ENCODE measurements around the gene HTR3B.
A peak's percentile ranks its signal among the peaks of the same experiment; 100 is the strongest.
"Not testable (repeated sequence)": the region's sequence is repeated elsewhere in the genome, so short reads cannot be mapped to it uniquely, and the experiment has no call there.

HTR3B gene

DNA sequence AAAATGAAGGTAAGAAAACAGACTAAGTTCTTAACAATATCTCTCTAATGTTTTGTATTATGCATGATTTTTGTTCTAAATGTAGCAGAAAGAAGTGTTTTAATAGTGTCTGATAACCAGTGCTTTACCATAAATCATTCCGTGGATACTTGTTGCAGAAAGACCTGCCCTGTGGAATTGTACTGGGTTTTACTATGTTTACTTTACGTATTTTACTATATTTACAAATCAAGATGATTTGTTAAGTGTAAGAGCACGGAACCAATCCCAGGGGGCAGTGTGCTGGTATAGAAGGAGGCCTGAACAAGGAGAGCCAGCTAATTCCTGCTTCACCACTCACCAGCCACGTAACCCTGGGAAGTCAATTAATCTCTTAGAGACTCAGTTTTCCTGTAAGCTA lies 1.4 kb downstream of the HTR3B start:
- Histone ChIP-seq H3K27me3 (replicated peaks; ENCODE audit: control insufficient read depth, insufficient read depth, low read length) (no peaks in the 10 kb centered on the region; the same call in 1 of the 2 replicates), H3K4me3 (replicated peaks; ENCODE audit: low read depth, low read length) (no peak overlapping the region), H3K36me3 (ENCODE audit: control insufficient read depth, insufficient read depth, low read length) (no peaks in the 10 kb centered on the region)
- TF ChIP-seq, protein P1, sequence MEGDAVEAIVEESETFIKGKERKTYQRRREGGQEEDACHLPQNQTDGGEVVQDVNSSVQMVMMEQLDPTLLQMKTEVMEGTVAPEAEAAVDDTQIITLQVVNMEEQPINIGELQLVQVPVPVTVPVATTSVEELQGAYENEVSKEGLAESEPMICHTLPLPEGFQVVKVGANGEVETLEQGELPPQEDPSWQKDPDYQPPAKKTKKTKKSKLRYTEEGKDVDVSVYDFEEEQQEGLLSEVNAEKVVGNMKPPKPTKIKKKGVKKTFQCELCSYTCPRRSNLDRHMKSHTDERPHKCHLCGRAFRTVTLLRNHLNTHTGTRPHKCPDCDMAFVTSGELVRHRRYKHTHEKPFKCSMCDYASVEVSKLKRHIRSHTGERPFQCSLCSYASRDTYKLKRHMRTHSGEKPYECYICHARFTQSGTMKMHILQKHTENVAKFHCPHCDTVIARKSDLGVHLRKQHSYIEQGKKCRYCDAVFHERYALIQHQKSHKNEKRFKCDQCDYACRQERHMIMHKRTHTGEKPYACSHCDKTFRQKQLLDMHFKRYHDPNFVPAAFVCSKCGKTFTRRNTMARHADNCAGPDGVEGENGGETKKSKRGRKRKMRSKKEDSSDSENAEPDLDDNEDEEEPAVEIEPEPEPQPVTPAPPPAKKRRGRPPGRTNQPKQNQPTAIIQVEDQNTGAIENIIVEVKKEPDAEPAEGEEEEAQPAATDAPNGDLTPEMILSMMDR (IDR thresholded peaks at IDR 0.05; ENCODE audit: insufficient read depth, low read length, poor library complexity, severe bottlenecking), result peak; percentile 19
- no peak for DNase-seq (ENCODE audit: extremely low read depth, insufficient read length)

GRCh38 chr11:113906516-113906915 lies 1.9 kb downstream of the HTR3B start:
- H3K27me3 ChIP-seq (replicated peaks; ENCODE audit: control insufficient read depth, insufficient read depth, low read length), result no peaks in the 10 kb centered on the region; the same call in 1 of the 2 replicates
- H3K36me3 ChIP-seq (ENCODE audit: control insufficient read depth, insufficient read depth, low read length), result no peaks in the 10 kb centered on the region
- no peak for DNase-seq (ENCODE audit: extremely low read depth, insufficient read length)
- TF ChIP-seq, protein P1 (IDR thresholded peaks at IDR 0.05; ENCODE audit: insufficient read depth, low read length, poor library complexity, severe bottlenecking), result no peak
- H3K4me3 ChIP-seq (replicated peaks; ENCODE audit: low read depth, low read length), result no peak overlapping the region

DNA sequence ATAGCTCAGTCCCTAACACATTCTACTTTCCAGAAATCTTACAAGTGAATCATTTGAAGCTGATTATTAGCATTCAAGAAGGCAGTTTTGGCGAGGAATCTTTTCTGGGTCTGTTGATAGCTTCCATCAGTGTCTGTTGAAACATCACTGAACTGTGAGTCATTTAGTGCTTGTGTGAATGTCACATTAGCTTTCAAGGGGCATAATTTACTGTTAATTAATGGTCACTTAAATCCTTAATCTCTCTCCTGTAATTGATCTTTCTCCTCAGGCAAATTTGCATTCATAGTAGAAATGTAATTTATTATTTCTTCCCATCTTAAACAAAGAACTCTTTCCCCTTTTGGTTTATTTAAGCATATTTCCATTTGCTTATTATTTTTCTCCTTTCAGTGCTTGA lies 2.6 kb downstream of the HTR3B start:
- Histone ChIP-seq H3K27me3 (replicated peaks; ENCODE audit: control insufficient read depth, insufficient read depth, low read length) (no peaks in the 10 kb centered on the region; the same call in 1 of the 2 replicates), H3K36me3 (ENCODE audit: control insufficient read depth, insufficient read depth, low read length) (no peaks in the 10 kb centered on the region), H3K4me3 (replicated peaks; ENCODE audit: low read depth, low read length) (no peak overlapping the region)
- TF ChIP-seq, protein P1 (IDR thresholded peaks at IDR 0.05; ENCODE audit: insufficient read depth, low read length, poor library complexity, severe bottlenecking), result no peak
- no peak for DNase-seq (ENCODE audit: extremely low read depth, insufficient read length)

DNA sequence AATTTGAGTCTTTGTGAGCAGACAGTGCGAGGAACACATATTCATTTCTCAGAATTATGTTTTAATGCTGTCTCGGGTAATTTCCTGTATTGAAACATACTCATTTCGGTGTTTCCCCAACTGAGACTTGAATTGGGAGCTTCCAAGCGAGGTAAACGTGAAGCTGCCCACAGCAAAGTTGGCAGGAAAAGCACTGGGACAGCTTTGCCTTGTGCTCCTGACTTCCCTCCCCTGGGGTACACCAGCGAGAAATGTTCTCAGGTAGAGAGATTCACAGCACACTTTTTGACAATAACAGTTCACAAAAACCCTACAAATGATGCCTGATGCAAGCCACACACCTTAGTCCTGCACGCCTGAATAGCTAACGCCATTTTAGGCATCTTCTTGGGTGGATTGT lies 3.1 kb downstream of the HTR3B start:
- TF ChIP-seq, protein P1 (IDR thresholded peaks at IDR 0.05; ENCODE audit: insufficient read depth, low read length, poor library complexity, severe bottlenecking), result no peak
- no peak overlapping the region for H3K4me3 ChIP-seq (replicated peaks; ENCODE audit: low read depth, low read length)
- no peak for DNase-seq (ENCODE audit: extremely low read depth, insufficient read length)
- H3K36me3 ChIP-seq (ENCODE audit: control insufficient read depth, insufficient read depth, low read length), result no peaks in the 10 kb centered on the region
- H3K27me3 ChIP-seq (replicated peaks; ENCODE audit: control insufficient read depth, insufficient read depth, low read length), result no peaks in the 10 kb centered on the region; the same call in 1 of the 2 replicates

GRCh38 chr11:113908098-113908497 lies 3.5 kb downstream of the HTR3B start:
- H3K27me3 ChIP-seq (replicated peaks; ENCODE audit: control insufficient read depth, insufficient read depth, low read length), result no peaks in the 10 kb centered on the region; the same call in 1 of the 2 replicates
- TF ChIP-seq, protein P1 (IDR thresholded peaks at IDR 0.05; ENCODE audit: insufficient read depth, low read length, poor library complexity, severe bottlenecking), result no peak

GRCh38 chr11:113911491-113911890 lies 6.9 kb downstream of the HTR3B start:
- H3K27me3 ChIP-seq (replicated peaks; ENCODE audit: control insufficient read depth, insufficient read depth, low read length); H3K4me3 ChIP-seq (replicated peaks; ENCODE audit: low read depth, low read length); DNase-seq (ENCODE audit: extremely low read depth, insufficient read length); H3K36me3 ChIP-seq (ENCODE audit: control insufficient read depth, insufficient read depth, low read length): not testable (repeated sequence)

More at GRCh38 chr11:113908098-113908497, 3.5 kb downstream of the HTR3B start:
- DNase-seq (ENCODE audit: extremely low read depth, insufficient read length), result no peak
- Histone ChIP-seq H3K4me3 (replicated peaks; ENCODE audit: low read depth, low read length) (no peak overlapping the region), H3K36me3 (ENCODE audit: control insufficient read depth, insufficient read depth, low read length) (no peaks in the 10 kb centered on the region)
